ENCODE data around the gene GARS1. TPM values are rescaled to one million over a fixed set of nuclear protein-coding genes. Genes with fewer than 3 reads are reported as not detected.

Gene GARS1
- total RNA-seq, 1 experiment from 2014 or later, result 274 TPM

- intact Hi-C loops (cut with micrococcal nuclease; ENCODE audit: unreplicated experiment), result no loop called here
- TF ChIP-seq CTCF (conservative IDR thresholded peaks at IDR 0.05) (no peak), EZH2 (IDR thresholded peaks at IDR 0.05; ENCODE audit: low read depth) (no peak)
- Histone ChIP-seq H3K9me3 (ENCODE audit: insufficient read depth, low read depth) (no peaks in the 10 kb centered on the region), H3K27me3 (ENCODE audit: insufficient read depth, low read depth) (peaks cover 73% of the 10 kb centered on the region), H3K79me2 (ENCODE audit: low read depth) (no peaks in the 10 kb centered on the region), H3K9me2 (ENCODE audit: insufficient read depth) (no peaks in the 10 kb centered on the region), H2AFZ (no peak overlapping the region), H3K36me3 (ENCODE audit: low read depth) (no peaks in the 10 kb centered on the region), H3K27ac (no peak overlapping the region), H3K4me2 (no peak overlapping the region), H3K4me1 (replicated peaks; ENCODE audit: insufficient read depth) (no peaks in the 10 kb centered on the region), H3F3A (ENCODE audit: insufficient read depth, low read depth) (no peaks in the 10 kb centered on the region), H3K4me3 (no peak overlapping the region), H4K20me1 (ENCODE audit: insufficient read depth) (no peaks in the 10 kb centered on the region)
- ChIA-PET POLR2A (ENCODE audit: unreplicated experiment) (no interaction called here), CTCF (no interaction called here)
- no peak for DNase-seq
- BruUV-seq (replicated peaks), result no TSS peak
Observed at GRCh38 chr7:30661926-30662325, 67.2 kb downstream of the GARS1 start.

- Histone ChIP-seq H3K4me3 (no peak overlapping the region), H3K79me2 (ENCODE audit: low read depth) (no peaks in the 10 kb centered on the region), H3K4me1 (replicated peaks; ENCODE audit: insufficient read depth) (no peaks in the 10 kb centered on the region), H3K27me3 (ENCODE audit: insufficient read depth, low read depth) (peaks cover 78% of the 10 kb centered on the region), H2AFZ (no peak overlapping the region), H3F3A (ENCODE audit: insufficient read depth, low read depth) (no peaks in the 10 kb centered on the region), H3K36me3 (ENCODE audit: low read depth) (no peaks in the 10 kb centered on the region), H4K20me1 (ENCODE audit: insufficient read depth) (no peaks in the 10 kb centered on the region), H3K27ac (no peak overlapping the region), H3K9me2 (ENCODE audit: insufficient read depth) (no peaks in the 10 kb centered on the region), H3K4me2 (no peak overlapping the region), H3K9me3 (ENCODE audit: insufficient read depth, low read depth) (no peaks in the 10 kb centered on the region)
- TF ChIP-seq EZH2 (IDR thresholded peaks at IDR 0.05; ENCODE audit: low read depth), result no peak
- TF ChIP-seq CTCF (conservative IDR thresholded peaks at IDR 0.05), result no peak
- intact Hi-C loops (cut with micrococcal nuclease; ENCODE audit: unreplicated experiment), result no loop called here
- CTCF ChIA-PET, result no interaction called here
- no peak for DNase-seq
- BruUV-seq (replicated peaks), result no TSS peak
- POLR2A ChIA-PET (ENCODE audit: unreplicated experiment), result no interaction called here
Observed at GRCh38 chr7:30662431-30662939, 67.8 kb downstream of the GARS1 start.

DNA sequence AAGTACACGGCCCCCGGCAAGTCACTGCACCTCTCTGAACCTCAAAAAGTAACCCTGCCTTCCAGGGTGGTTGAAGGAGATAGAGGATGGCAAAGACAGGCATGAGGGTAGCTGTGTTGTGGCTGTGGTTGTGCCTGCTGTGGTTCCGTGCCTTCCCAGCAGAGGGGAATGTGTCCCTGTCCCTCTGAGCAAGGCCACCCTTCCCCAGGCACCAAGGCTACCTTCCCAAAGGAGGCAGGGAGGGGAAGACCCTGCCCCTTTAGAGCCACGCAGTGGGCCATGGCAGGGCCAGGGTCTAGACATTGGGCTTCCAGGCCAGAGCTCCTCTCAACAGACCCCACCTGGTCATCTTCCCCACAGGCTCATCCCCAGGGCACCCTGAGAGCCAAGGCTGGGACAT, 68.7 kb downstream of the GARS1 start:
- Histone ChIP-seq H3F3A (ENCODE audit: insufficient read depth, low read depth) (no peaks in the 10 kb centered on the region), H4K20me1 (ENCODE audit: insufficient read depth) (no peaks in the 10 kb centered on the region), H3K9me3 (ENCODE audit: insufficient read depth, low read depth) (no peaks in the 10 kb centered on the region), H2AFZ (no peak overlapping the region), H3K79me2 (ENCODE audit: low read depth) (no peaks in the 10 kb centered on the region), H3K27me3 (ENCODE audit: insufficient read depth, low read depth) (peaks cover 88% of the 10 kb centered on the region), H3K27ac (no peak overlapping the region), H3K4me2 (no peak overlapping the region), H3K4me3 (no peak overlapping the region), H3K9me2 (ENCODE audit: insufficient read depth) (no peaks in the 10 kb centered on the region), H3K36me3 (ENCODE audit: low read depth) (no peaks in the 10 kb centered on the region), H3K4me1 (replicated peaks; ENCODE audit: insufficient read depth) (no peaks in the 10 kb centered on the region)
- BruUV-seq (replicated peaks), result no TSS peak
- POLR2A ChIA-PET (ENCODE audit: unreplicated experiment), result no interaction called here
- CTCF ChIA-PET, result interaction anchor here (0.5 to 0.6 kb wide), 2 partner anchors 311 to 349 kb away, joined by 6 read pairs; no protein-coding TSS in a partner anchor
- TF ChIP-seq CTCF (conservative IDR thresholded peaks at IDR 0.05) (no peak), EZH2 (IDR thresholded peaks at IDR 0.05; ENCODE audit: low read depth) (no peak)
- DNase-seq, result no peak
- intact Hi-C loops (cut with micrococcal nuclease; ENCODE audit: unreplicated experiment), result no loop called here
